Esophagus squamous epithelium (tissue), 4 donors: ENCODE data around the gene BHLHA15.

Source experiments
- POLR2A ChIP-seq, 4 donors: fragments of 450-650 bp; IDR thresholded peaks; one replicate each; pipeline ENCODE4 v1.6.1; 2017; ENCODE audit warnings: antibody characterized with exemption in 4 of 4, mild to moderate bottlenecking in 4 of 4, moderate library complexity in 3 of 4
- TF ChIP-seq, protein P1 (sequence below), 6 experiments: fragments of 450-650 bp in 4 of 6; fragments of 200-600 bp in 2 of 6; sonication (generic) in 2 of 6; IDR thresholded peaks; one replicate each; pipeline ENCODE4 v1.5.1; 2016 to 2019; ENCODE audit warnings: antibody characterized with exemption in 6 of 6, mild to moderate bottlenecking in 4 of 6, moderate library complexity in 4 of 6

- TF ChIP-seq, protein P1, sequence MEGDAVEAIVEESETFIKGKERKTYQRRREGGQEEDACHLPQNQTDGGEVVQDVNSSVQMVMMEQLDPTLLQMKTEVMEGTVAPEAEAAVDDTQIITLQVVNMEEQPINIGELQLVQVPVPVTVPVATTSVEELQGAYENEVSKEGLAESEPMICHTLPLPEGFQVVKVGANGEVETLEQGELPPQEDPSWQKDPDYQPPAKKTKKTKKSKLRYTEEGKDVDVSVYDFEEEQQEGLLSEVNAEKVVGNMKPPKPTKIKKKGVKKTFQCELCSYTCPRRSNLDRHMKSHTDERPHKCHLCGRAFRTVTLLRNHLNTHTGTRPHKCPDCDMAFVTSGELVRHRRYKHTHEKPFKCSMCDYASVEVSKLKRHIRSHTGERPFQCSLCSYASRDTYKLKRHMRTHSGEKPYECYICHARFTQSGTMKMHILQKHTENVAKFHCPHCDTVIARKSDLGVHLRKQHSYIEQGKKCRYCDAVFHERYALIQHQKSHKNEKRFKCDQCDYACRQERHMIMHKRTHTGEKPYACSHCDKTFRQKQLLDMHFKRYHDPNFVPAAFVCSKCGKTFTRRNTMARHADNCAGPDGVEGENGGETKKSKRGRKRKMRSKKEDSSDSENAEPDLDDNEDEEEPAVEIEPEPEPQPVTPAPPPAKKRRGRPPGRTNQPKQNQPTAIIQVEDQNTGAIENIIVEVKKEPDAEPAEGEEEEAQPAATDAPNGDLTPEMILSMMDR (IDR thresholded peaks at IDR 0.05): no peak
- no peak for TF ChIP-seq POLR2A (IDR thresholded peaks at IDR 0.05)
Measured at GRCh38 chr7:98235901-98236300, 24.7 kb downstream of the BHLHA15 start.
